HG03097 (cell line): ENCODE data around the gene WDR83.
"Not testable (repeated sequence)": the region's sequence is repeated elsewhere in the genome, so short reads cannot be mapped to it uniquely, and the experiment has no call there.

Experiments used
- ATAC-seq: cut with Tn5 transposase; IDR thresholded peaks from one replicate; pipeline ENCODE4 v1.9.1; 2021; ENCODE audit not compliant: unreplicated experiment, low FRiP score

Gene WDR83

GRCh38 chr19:12711187-12711586 lies 44.6 kb downstream of the WDR83 start:
- ATAC-seq = no peak

- not testable (repeated sequence) for ATAC-seq
Observed at GRCh38 chr19:12712077-12712476, 45.5 kb downstream of the WDR83 start.

- not testable (repeated sequence) for ATAC-seq
Observed at GRCh38 chr19:12713304-12713703, 46.7 kb downstream of the WDR83 start.

GRCh38 chr19:12715102-12715501 lies 48.5 kb downstream of the WDR83 start:
- no peak for ATAC-seq

GRCh38 chr19:12715929-12716328 lies 49.3 kb downstream of the WDR83 start:
- no peak for ATAC-seq

GRCh38 chr19:12720296-12720695 lies 53.7 kb downstream of the WDR83 start:
- no peak for ATAC-seq

- ATAC-seq = no peak
Observed at GRCh38 chr19:12720851-12721655, 54.4 kb downstream of the WDR83 start.

GRCh38 chr19:12721656-12722565 lies 55.3 kb downstream of the WDR83 start:
- ATAC-seq = peak; percentile 8

- ATAC-seq = peak; percentile 80
Observed at GRCh38 chr19:12722566-12723380, 56.2 kb downstream of the WDR83 start.

GRCh38 chr19:12723381-12723640 lies 56.7 kb downstream of the WDR83 start:
- ATAC-seq = no peak

- ATAC-seq = no peak
Observed at GRCh38 chr19:12723641-12724426, 57.2 kb downstream of the WDR83 start, which contains the start of gene TNPO2. Gene TNPO2 (minus strand): TSS chr19:12723932. CDS start chr19:12720977, 2,955 bp downstream.
